OCI-LY1 (cell line): ENCODE measurements around the gene DNMBP.

Experiments
- CTCF ChIP-seq: fragments of 200-600 bp; sonication (generic), shearing (Covaris generic); IDR thresholded peaks from 2 replicates; pipeline ENCODE4 v1.5.1; 2017; ENCODE audit warnings: mild to moderate bottlenecking, antibody characterized with exemption, low read length, moderate library complexity, mixed read lengths
- EZH2 ChIP-seq: fragments of 200-600 bp; sonication (generic), shearing (Covaris generic); IDR thresholded peaks from 2 replicates; pipeline ENCODE4 v1.8.0; 2017; ENCODE audit warnings: borderline replicate concordance, mixed run types, mild to moderate bottlenecking, antibody characterized with exemption, low read length, moderate library complexity, mixed read lengths

- TF ChIP-seq CTCF (no peak), EZH2 (no peak)
Measured at GRCh38 chr10:99921948-99922347, 87.8 kb downstream of the DNMBP start.
